NK-92 (cell line): ENCODE measurements around the gene ZNF839.
"Not testable (repeated sequence)": the region's sequence is repeated elsewhere in the genome, so short reads cannot be mapped to it uniquely, and the experiment has no call there.

Experiments
- DNase-seq: peaks from one replicate; lab custom pipeline; 2025; ENCODE audit not compliant: unreplicated experiment; lab: John Stamatoyannopoulos, UW

The ZNF839 gene

GRCh38 chr14:102314242-102315011 is 5.1 kb upstream of the ZNF839 start:
- no peak for DNase-seq

GRCh38 chr14:102315121-102315520 is 4.4 kb upstream of the ZNF839 start:
- no peak for DNase-seq

- no peak for DNase-seq
Observed at GRCh38 chr14:102316338-102316742, 3.2 kb upstream of the ZNF839 start.

GRCh38 chr14:102316743-102317563 is 2.6 kb upstream of the ZNF839 start:
- DNase-seq = peak; percentile 51

- no peak for DNase-seq
Observed at GRCh38 chr14:102317564-102318248, 1.8 kb upstream of the ZNF839 start.

- no peak for DNase-seq
Observed at GRCh38 chr14:102318781-102319276, 717 bp upstream of the ZNF839 start.

GRCh38 chr14:102320033-102320660 is 601 bp downstream of the ZNF839 start:
- DNase-seq = no peak

- no peak for DNase-seq
Observed at GRCh38 chr14:102320671-102321455, 1.3 kb downstream of the ZNF839 start.

- DNase-seq = no peak
Observed at GRCh38 chr14:102321456-102322422, 2.2 kb downstream of the ZNF839 start.

- DNase-seq = no peak
Observed at GRCh38 chr14:102323102-102323501, 3.6 kb downstream of the ZNF839 start.

- DNase-seq = no peak
Observed at GRCh38 chr14:102325791-102326345, 6.3 kb downstream of the ZNF839 start.

GRCh38 chr14:102326583-102326982 is 7.0 kb downstream of the ZNF839 start:
- no peak for DNase-seq

GRCh38 chr14:102329381-102329780 is 9.8 kb downstream of the ZNF839 start:
- DNase-seq = not testable (repeated sequence)

- DNase-seq = no peak
Observed at GRCh38 chr14:102330806-102331205, 11.3 kb downstream of the ZNF839 start.

- no peak for DNase-seq
Observed at GRCh38 chr14:102333390-102333789, 13.8 kb downstream of the ZNF839 start.

GRCh38 chr14:102333795-102334705 is 14.5 kb downstream of the ZNF839 start:
- no peak for DNase-seq

- no peak for DNase-seq
Observed at GRCh38 chr14:102335163-102335562, 15.6 kb downstream of the ZNF839 start.

- DNase-seq = no peak
Observed at GRCh38 chr14:102338724-102339123, 19.2 kb downstream of the ZNF839 start.
